Fibroblast of lung (primary cell): ENCODE data around the gene NSUN2.

Experiments
- CTCF ChIP-seq, 2 donors: IDR thresholded peaks in 1 of 2; conservative IDR thresholded peaks in 1 of 2; 1 replicate in 1 of 2; 2 replicates in 1 of 2; pipeline ENCODE4 v1.5.1; 2011 to 2012; ENCODE audit warnings: low read length in 2 of 2, control low read depth in 1 of 2, inconsistent platforms in 1 of 2, low read depth in 1 of 2, mild to moderate bottlenecking in 1 of 2
- EZH2 ChIP-seq: IDR thresholded peaks from 2 replicates; pipeline ENCODE4 v1.5.1; 2012; ENCODE audit warnings: low read length, control low read depth, mild to moderate bottlenecking; ENCODE audit errors: missing control alignments

- TF ChIP-seq CTCF (conservative IDR thresholded peaks at IDR 0.05 in 1 of 2, IDR thresholded peaks at IDR 0.05 in 1 of 2; ENCODE audit: low read depth in 1 of 2, low read length in 2 of 2) (no peak), EZH2 (no peak)
Measured at GRCh38 chr5:6673963-6674362, 41.1 kb upstream of the NSUN2 start.
